Fibroblast of lung (primary cell): ENCODE results near the gene MYO1E. TPM values are rescaled to one million over a fixed set of nuclear protein-coding genes. Genes with fewer than 3 reads are reported as not detected.

ENCODE experiments used
- DNase-seq, 2 donors: peaks; one replicate each; pipeline versions ENCODE4 v3.0.0 to v3.0.0-alpha.2; 2010; ENCODE audit warnings: low read depth in 2 of 2
- H2AFZ ChIP-seq: 2 replicates; pipeline ENCODE4 v1.5.1; 2012; ENCODE audit warnings: low read length, control low read depth, inconsistent platforms
- H3K27ac ChIP-seq: 2 replicates; pipeline ENCODE4 v1.5.1; 2011; ENCODE audit warnings: low read length, control low read depth; ENCODE audit not compliant: insufficient read depth
- H3K27me3 ChIP-seq: 2 replicates; pipeline ENCODE4 v1.5.1; 2011; ENCODE audit warnings: mild to moderate bottlenecking, low read length; ENCODE audit not compliant: control insufficient read depth, insufficient read depth
- H3K36me3 ChIP-seq: 2 replicates; pipeline ENCODE4 v1.5.1; 2011; ENCODE audit warnings: low read length; ENCODE audit not compliant: control insufficient read depth, insufficient read depth
- H3K4me1 ChIP-seq: 2 replicates; pipeline ENCODE4 v1.5.1; 2011; ENCODE audit warnings: low read length; ENCODE audit not compliant: control insufficient read depth, insufficient read depth; ENCODE audit errors: extremely low read depth
- H3K4me2 ChIP-seq: 2 replicates; pipeline ENCODE4 v1.5.1; 2011; ENCODE audit warnings: low read length, control low read depth; ENCODE audit not compliant: insufficient read depth; ENCODE audit errors: extremely low read depth
- H3K4me3 ChIP-seq, 4 experiments: fragments of 200-600 bp in 1 of 4; sonication (generic) in 1 of 4; replicated peaks in 1 of 4; 2 replicates each; pipeline ENCODE4 v1.5.1; 2011 to 2016; ENCODE audit warnings: low read length in 4 of 4, low read depth in 3 of 4, mild to moderate bottlenecking in 3 of 4, control low read depth in 2 of 4, inconsistent platforms in 1 of 4, mixed read lengths in 1 of 4; ENCODE audit not compliant: insufficient read depth in 1 of 4; ENCODE audit errors: control extremely low read depth in 1 of 4
- H3K79me2 ChIP-seq: 2 replicates; pipeline ENCODE4 v1.5.1; 2012; ENCODE audit warnings: mild to moderate bottlenecking, low read length, inconsistent platforms; ENCODE audit not compliant: control insufficient read depth, insufficient read depth
- H3K9ac ChIP-seq: 2 replicates; pipeline ENCODE4 v1.5.1; 2011; ENCODE audit warnings: mild to moderate bottlenecking, low read length, control low read depth; ENCODE audit not compliant: insufficient read depth
- H3K9me3 ChIP-seq: 2 replicates; pipeline ENCODE4 v1.5.1; 2012; ENCODE audit warnings: low read depth, low read length; ENCODE audit not compliant: control insufficient read depth, insufficient read depth
- H4K20me1 ChIP-seq: 2 replicates; pipeline ENCODE4 v1.5.1; 2011; ENCODE audit warnings: low read length; ENCODE audit not compliant: control insufficient read depth, insufficient read depth; ENCODE audit errors: extremely low read depth
- CTCF ChIP-seq, 2 donors: IDR thresholded peaks in 1 of 2; conservative IDR thresholded peaks in 1 of 2; 1 replicate in 1 of 2; 2 replicates in 1 of 2; pipeline ENCODE4 v1.5.1; 2011 to 2012; ENCODE audit warnings: low read length in 2 of 2, control low read depth in 1 of 2, inconsistent platforms in 1 of 2, low read depth in 1 of 2, mild to moderate bottlenecking in 1 of 2
- EZH2 ChIP-seq: IDR thresholded peaks from 2 replicates; pipeline ENCODE4 v1.5.1; 2012; ENCODE audit warnings: low read length, control low read depth, mild to moderate bottlenecking; ENCODE audit errors: missing control alignments
- polyA plus RNA-seq, 2 donors: library from polyadenylated mRNA; depleted of rRNA in 1 of 2; stranded (reverse) in 1 of 2; unstranded in 1 of 2; fragments of >200 nt; gene quantifications; 2 replicates each; pipeline ENCODE4 v1.2.1, GENCODE V29; 2011 to 2012; ENCODE audit warnings: missing spikeins in 1 of 2
- total RNA-seq: library from RNA; depleted of rRNA; stranded (reverse); fragments of >200 nt; gene quantifications from 2 replicates; pipeline ENCODE4 v1.2.1, GENCODE V29; 2014

Gene MYO1E
- total and polyA plus RNA-seq, 2 donors (not counting 1 experiment from before 2014, with no cell fraction given): 27.6 to 84.0 TPM

- Histone ChIP-seq H2AFZ (no peak overlapping the region), H3K9ac (no peak overlapping the region), H3K36me3 (peaks cover 2% of the 10 kb centered on the region), H3K79me2 (no peaks in the 10 kb centered on the region), H3K4me2 (no peak overlapping the region), H3K4me1 (no peaks in the 10 kb centered on the region), H3K4me3 (no peak overlapping the region), H3K27ac (no peak overlapping the region), H3K27me3 (no peaks in the 10 kb centered on the region), H4K20me1 (no peaks in the 10 kb centered on the region), H3K9me3 (no peaks in the 10 kb centered on the region)
- DNase-seq: peak in 1 of 2 donors; percentile 31
- TF ChIP-seq EZH2 (no peak), CTCF (conservative IDR thresholded peaks at IDR 0.05 in 1 of 2, IDR thresholded peaks at IDR 0.05 in 1 of 2; ENCODE audit: low read depth in 1 of 2, low read length in 2 of 2) (no peak)
Observed at GRCh38 chr15:59208613-59209249, 163.9 kb downstream of the MYO1E start.

- DNase-seq: no peak
- Histone ChIP-seq H3K36me3 (peaks cover 4% of the 10 kb centered on the region), H3K4me1 (no peaks in the 10 kb centered on the region), H3K27ac (no peak within 1 kb of the TSS), H4K20me1 (no peaks in the 10 kb centered on the region), H3K79me2 (no peaks in the 10 kb centered on the region), H3K9ac (no peak within 1 kb of the TSS), H3K9me3 (no peaks in the 10 kb centered on the region), H3K4me2 (no peak within 1 kb of the TSS), H3K4me3 (no peak within 1 kb of the TSS), H2AFZ (no peak within 1 kb of the TSS), H3K27me3 (no peaks in the 10 kb centered on the region)
- TF ChIP-seq CTCF (conservative IDR thresholded peaks at IDR 0.05 in 1 of 2, IDR thresholded peaks at IDR 0.05 in 1 of 2; ENCODE audit: low read depth in 1 of 2, low read length in 2 of 2): no peak
- TF ChIP-seq EZH2: no peak
Observed at GRCh38 chr15:59206623-59207183, 166.0 kb downstream of the MYO1E start, which contains the start of gene LDHAL6B. Gene LDHAL6B, plus strand, starts transcription at chr15:59206843. Its CDS starts 98 bp downstream, at chr15:59206941.

- Histone ChIP-seq H3K9ac (no peak overlapping the region), H3K27me3 (no peaks in the 10 kb centered on the region), H3K4me2 (no peak overlapping the region), H3K4me3 (no peak overlapping the region), H3K79me2 (no peaks in the 10 kb centered on the region), H2AFZ (no peak overlapping the region), H3K4me1 (no peaks in the 10 kb centered on the region), H3K9me3 (no peaks in the 10 kb centered on the region), H3K36me3 (peaks cover 4% of the 10 kb centered on the region), H3K27ac (no peak overlapping the region), H4K20me1 (no peaks in the 10 kb centered on the region)
- no peak for TF ChIP-seq CTCF (conservative IDR thresholded peaks at IDR 0.05 in 1 of 2, IDR thresholded peaks at IDR 0.05 in 1 of 2; ENCODE audit: low read depth in 1 of 2, low read length in 2 of 2)
- TF ChIP-seq EZH2: no peak
- DNase-seq: no peak
Observed at GRCh38 chr15:59205839-59206622, 166.6 kb downstream of the MYO1E start.
